GM19372 (cell line): Measurements from ENCODE around the gene PEX11G.
"Not testable (repeated sequence)": the region's sequence is repeated elsewhere in the genome, so short reads cannot be mapped to it uniquely, and the experiment has no call there.

Source experiments
- ATAC-seq: cut with Tn5 transposase; IDR thresholded peaks from one replicate; pipeline ENCODE4 v1.9.1; 2021; ENCODE audit warnings: mild to moderate bottlenecking, low read depth, moderate library complexity; ENCODE audit not compliant: unreplicated experiment

PEX11G gene

DNA sequence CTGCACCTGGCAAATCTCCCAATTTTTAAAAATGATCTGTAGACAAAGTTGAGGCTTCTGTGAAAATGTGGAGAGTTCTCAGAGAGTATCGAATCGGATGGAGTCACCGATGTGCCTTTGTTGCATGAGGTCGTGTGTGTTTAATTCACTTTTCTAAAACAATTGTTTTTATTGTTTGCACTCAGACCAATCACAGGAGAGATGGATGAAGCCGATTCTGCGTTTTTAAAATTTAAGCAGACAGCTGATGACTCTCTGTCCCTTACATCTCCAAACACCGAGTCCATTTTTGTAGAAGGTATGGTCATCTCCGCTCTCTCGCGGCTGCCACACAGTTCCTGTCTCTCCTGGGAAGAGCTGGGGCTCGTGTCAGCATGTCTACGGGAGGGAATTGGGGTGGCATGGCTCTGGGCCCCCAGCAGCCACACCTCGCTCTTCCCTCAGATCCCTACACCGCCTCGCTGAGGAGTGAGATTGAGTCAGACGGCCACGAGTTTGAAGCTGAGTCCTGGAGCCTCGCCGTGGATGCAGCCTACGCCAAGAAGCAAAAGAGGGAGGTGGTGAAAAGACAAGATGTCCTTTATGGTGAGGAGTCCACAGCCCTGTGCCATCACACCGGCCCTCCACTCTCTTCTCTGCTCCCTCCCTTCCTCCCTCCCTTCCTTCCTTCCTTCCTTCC, 47.2 kb downstream of the PEX11G start:
- ATAC-seq: no peak

DNA sequence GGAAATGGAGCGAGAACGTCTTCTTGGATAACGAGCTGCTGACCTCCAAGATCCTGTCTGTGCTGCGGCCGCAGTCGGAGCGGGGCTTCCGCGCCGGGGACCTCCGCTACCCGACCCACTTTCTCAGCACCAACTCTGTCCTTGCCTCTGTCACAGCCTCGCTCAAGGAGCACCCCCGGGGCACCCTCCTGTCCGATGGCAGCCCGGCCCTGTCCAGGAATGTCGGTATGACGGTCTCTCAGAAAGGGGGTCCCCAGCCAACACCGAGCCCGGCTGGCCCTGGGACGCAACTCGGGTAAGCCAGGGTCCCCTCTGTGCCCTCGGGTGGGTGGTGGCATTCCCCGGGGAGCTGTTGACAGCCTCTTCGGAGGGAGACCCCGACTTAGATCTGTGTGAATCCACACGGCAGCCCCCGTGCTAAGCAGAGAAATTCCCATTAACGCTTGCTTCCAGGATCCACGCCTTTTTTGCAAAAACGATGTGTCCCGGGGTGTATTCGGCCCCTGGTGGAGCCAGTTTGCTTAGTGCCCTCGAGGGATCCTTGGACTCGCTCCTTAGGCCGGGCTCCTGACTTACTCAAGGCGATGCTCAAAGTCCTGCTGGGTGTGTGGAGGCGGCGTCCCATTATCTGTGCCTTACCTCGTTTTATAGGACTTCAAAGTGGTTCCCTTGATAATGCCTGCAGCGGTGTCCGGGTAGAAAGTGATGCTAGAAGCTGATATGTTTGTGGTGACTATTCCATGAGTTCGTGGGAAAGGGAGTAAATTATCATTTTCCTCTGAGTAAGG, 48.5 kb downstream of the PEX11G start:
- no peak for ATAC-seq

DNA sequence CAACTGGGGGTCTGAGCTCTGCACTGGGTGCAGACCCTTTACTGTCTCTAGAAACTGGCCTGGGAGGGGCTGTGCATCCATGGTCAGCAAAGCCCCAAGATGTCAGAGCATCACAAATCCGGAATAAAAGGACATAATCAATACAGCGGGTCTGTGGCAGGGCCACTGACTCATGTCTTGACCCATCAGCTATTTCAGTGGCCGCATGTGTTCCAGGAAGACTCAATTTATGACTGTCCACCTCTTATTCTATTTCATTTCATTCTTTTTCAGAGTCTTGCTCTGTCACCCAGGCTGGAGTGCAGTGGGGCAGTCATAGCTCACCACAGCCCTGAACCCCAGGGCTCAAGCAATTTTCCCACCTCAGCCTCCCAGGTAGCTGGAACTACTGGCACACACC, 53.2 kb downstream of the PEX11G start:
- ATAC-seq: no peak

DNA sequence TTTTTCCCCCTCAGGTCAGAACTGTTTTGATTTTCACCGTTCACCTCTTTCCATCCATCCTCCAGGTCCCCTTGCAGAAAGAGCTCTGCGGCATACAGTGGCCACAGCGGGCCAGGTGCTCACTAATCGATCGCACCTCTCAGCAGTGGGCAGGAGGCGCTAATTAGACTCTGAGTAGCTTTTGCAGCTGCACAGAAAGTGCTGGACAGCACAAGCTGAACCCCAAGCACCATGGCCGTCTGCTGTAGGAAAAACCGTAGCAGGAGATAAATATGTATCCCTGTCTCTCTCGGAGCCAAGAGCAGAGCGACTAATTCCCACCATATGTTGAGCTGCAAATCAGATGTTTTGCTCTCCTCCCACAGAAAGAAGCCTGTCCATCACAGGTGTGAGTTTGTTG, 54.4 kb downstream of the PEX11G start:
- no peak for ATAC-seq

DNA sequence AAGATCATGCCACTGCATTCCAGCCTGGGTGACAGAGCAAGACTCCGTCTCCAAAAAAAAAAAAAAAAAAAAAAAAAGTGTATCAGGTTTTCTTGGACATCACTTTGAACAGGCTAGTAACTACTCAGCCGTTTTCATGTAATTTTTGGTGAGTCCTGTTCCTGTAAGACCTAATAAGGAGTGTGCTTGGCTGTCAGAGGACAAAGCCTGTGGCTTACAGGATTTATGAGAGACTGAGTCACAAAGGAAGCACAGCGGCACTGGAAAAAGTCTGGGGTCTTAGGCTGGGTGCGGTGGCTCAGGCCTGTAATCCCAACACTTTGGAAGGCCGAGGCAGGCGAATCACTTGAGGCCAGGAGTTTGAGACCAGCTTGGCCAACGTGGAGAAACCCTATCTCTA, 55.4 kb downstream of the PEX11G start:
- not testable (repeated sequence) for ATAC-seq

DNA sequence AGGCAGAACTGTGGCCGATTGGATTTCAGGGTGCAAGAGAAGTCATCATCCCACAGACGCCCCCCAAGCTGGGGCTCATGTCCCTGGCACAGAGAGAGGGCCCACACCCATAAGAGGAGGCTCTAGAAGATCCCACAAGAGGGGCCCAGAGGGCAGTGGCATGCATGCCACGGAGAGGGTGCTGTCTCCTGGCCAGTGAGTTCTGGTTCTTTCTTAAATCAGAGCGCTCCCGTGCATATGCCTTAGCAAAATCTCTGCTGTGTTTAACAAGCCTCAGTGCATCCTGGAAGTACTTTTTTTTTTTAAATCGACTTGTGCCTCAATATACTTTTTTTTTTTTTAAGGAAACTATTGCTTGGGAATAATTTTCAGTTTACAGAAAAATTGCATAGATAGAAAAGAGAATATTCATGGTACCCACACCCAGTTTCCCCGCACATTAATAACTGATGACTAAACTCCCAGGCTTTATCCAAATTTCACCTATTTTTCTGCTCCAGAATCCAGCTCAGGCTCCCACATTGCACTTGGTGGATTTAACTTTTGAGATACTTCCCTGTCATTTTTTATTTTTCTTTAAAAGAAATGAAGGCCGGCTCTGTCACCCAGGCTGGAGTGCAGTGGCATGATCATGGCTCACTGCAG, 59.1 kb downstream of the PEX11G start:
- ATAC-seq: no peak

DNA sequence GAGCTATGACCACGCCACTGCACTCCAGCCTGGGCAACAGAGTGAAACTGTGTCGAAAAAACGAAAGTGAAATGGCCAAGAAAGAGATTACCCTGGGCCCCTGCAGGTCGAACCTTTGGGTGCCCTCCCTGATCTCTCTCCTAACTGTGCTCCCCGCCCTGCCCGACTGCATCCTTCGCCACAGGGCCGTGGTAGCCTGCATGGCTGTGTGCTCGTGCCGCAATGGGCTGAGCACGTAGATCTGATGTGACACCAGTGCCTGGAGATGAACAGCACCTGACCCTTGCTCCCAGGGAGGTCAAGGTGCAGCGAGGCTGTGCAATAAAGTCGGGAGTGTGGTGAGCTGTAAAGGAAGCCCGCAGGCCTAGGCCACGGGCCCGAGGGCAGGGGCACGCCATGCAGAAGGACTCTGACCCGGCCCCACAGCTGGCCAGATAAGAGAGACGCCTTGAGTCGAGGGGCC, 60.2 kb downstream of the PEX11G start:
- no peak for ATAC-seq

DNA sequence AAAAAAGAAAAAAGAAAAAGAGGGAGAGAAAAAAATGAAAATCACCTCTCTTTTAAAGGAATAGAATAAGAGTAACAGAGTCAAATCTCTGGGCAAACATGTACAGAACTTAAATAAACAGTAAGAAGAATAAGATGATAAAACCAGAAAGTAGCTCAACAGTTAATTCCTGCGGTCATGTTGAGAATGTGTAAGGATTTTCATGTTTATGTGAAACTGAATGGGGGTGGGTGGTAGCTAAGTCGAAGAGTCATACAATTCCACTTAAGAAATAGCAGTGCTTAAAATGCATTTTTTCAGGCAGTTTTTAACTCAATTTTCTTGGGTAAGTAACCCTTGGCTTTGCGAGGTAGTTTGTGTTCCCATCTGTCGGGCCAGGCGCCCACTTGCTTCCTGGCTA, 60.9 kb downstream of the PEX11G start:
- ATAC-seq: no peak

DNA sequence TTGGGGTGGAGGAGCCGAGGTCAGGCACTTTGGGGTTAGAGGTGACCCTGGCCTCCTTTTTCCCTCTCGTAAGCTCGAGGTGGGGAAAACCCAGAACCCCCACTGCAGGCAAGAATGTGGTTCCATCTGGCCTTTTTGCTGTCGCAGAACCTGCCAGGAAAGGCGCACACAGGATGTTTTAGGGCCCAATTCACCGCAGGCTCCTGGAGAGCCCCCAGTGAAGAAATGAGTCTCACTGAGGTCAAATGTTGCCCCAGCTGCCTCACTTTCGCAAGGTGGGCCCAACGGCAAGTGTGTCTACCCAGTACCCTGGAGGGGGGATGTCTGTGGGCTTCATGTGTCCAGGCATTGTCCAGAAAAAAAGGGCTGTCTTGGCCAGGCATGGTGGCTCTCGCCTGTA, 61.8 kb downstream of the PEX11G start:
- no peak for ATAC-seq
